Measurements from ENCODE around the gene ARGFX.
A peak's percentile ranks its signal among the peaks of the same experiment; 100 is the strongest.

Gene ARGFX

DNA sequence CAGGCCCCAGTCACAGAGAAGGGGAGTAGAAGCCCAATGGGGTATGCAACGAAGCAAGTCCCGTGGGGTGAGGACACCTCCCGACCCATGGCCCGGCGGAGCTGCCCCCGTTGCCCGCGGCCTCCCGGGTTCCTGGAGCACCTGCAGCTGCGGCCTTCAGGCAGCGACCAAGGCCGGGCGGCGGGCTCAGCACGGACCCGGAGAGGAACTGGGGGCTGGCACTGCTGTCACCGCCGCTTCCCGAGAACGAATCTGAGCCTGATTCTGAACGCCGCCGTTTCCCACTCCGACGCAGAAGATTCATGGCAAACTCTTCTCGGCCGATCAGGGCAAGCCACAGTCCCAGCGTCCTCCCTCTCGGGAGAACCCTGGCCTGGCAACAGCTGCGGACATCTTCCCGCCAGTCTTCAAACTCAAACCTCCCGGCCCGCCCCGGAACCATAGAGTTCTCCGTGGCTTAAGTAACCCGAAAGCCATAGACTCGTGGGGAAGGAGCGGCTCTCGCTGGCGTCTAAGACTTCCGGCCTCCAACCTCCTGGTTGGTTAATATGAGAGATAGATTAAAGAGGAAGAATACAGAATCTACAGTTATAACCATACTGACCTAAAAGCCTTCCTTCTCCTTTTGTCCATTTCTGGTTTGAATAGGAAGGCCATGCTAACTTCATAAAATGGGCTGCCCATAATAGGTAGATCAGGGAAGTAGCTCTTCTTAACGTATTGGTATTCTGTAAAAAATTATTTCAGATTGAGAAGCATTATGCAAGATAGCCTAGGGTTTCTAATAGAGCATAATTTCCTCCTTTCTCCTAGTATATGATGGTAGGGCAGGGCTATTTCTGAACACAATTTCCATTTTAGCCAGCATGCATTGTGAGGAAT lies 21.9 kb upstream of the ARGFX start, which contains the start of gene POLQ:
POLQ (minus strand) TSS at position 415 of the 882 bp plus-strand sequence; CDS start at position 304, 111 bp downstream.
- TF ChIP-seq, protein P1, sequence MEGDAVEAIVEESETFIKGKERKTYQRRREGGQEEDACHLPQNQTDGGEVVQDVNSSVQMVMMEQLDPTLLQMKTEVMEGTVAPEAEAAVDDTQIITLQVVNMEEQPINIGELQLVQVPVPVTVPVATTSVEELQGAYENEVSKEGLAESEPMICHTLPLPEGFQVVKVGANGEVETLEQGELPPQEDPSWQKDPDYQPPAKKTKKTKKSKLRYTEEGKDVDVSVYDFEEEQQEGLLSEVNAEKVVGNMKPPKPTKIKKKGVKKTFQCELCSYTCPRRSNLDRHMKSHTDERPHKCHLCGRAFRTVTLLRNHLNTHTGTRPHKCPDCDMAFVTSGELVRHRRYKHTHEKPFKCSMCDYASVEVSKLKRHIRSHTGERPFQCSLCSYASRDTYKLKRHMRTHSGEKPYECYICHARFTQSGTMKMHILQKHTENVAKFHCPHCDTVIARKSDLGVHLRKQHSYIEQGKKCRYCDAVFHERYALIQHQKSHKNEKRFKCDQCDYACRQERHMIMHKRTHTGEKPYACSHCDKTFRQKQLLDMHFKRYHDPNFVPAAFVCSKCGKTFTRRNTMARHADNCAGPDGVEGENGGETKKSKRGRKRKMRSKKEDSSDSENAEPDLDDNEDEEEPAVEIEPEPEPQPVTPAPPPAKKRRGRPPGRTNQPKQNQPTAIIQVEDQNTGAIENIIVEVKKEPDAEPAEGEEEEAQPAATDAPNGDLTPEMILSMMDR (IDR thresholded peaks at IDR 0.05): no peak
- 0 out of 2 replicates have a peak, but pooled peaks have one; percentile 21 for TF ChIP-seq ZFX (IDR thresholded peaks at IDR 0.05; ENCODE audit: borderline replicate concordance)
- H3K27ac ChIP-seq: peak within 1 kb of the TSS; percentile 70

- no peak for TF ChIP-seq ZFX (IDR thresholded peaks at IDR 0.05; ENCODE audit: borderline replicate concordance)
- TF ChIP-seq, protein P1 (IDR thresholded peaks at IDR 0.05): no peak
- no peak overlapping the region for H3K27ac ChIP-seq
Observed at GRCh38 chr3:121552379-121552778, 15.4 kb upstream of the ARGFX start.

GRCh38 chr3:121552797-121553196 lies 15.0 kb upstream of the ARGFX start:
- TF ChIP-seq, protein P1 (IDR thresholded peaks at IDR 0.05): no peak
- no peak for TF ChIP-seq ZFX (IDR thresholded peaks at IDR 0.05; ENCODE audit: borderline replicate concordance)

GRCh38 chr3:121557426-121557934 lies 10.3 kb upstream of the ARGFX start:
- no peak for TF ChIP-seq ZFX (IDR thresholded peaks at IDR 0.05; ENCODE audit: borderline replicate concordance)
- TF ChIP-seq, protein P1 (IDR thresholded peaks at IDR 0.05): no peak
- H3K27ac ChIP-seq: no peak overlapping the region

More at GRCh38 chr3:121552797-121553196, 15.0 kb upstream of the ARGFX start:
- no peak overlapping the region for H3K27ac ChIP-seq

DNA sequence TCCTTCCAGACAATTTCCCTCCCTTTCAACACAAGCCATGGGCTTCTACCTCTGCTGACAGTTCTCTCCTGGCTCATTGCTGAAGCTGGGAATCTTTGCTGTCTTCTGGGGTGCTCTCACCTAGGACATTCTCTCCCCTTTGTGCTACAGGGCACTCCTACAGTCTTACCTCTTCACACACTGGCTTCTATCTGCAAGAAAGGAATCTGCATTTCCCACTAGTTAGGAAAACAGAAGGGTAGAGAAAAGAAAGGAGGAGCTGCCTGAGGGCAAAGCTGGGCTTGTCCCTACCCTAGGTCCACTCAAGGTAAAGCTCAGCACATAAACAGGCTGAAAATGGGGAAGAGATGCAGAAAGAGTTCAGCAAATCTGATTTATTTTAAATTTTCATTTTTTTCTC lies 5.6 kb upstream of the ARGFX start:
- peak overlapping the region; percentile 77 for H3K27ac ChIP-seq
- no peak for TF ChIP-seq ZFX (IDR thresholded peaks at IDR 0.05; ENCODE audit: borderline replicate concordance)
- TF ChIP-seq, protein P1 (IDR thresholded peaks at IDR 0.05): no peak

DNA sequence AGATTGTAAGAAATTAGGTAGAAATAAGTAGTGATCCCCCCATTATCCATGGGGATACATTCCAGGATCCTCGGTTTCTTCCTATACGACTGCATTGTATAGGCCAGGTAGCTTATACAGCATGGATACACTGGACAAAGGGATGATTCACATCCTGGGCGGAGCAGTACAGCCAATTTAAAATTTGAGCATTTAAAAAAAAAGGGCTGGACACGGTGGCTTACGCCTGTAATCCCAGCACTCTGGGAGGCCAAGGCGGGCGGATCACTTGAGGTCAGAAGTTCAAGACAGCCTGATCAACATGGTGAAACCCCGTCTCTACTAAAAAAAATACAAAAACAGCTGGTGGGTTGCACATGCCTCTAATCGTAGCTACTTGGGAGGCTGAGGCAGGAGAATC lies 976 bp upstream of the ARGFX start:
- H3K27ac ChIP-seq: no peak overlapping the region
- no peak for TF ChIP-seq ZFX (IDR thresholded peaks at IDR 0.05; ENCODE audit: borderline replicate concordance)
- TF ChIP-seq, protein P1 (IDR thresholded peaks at IDR 0.05): no peak

DNA sequence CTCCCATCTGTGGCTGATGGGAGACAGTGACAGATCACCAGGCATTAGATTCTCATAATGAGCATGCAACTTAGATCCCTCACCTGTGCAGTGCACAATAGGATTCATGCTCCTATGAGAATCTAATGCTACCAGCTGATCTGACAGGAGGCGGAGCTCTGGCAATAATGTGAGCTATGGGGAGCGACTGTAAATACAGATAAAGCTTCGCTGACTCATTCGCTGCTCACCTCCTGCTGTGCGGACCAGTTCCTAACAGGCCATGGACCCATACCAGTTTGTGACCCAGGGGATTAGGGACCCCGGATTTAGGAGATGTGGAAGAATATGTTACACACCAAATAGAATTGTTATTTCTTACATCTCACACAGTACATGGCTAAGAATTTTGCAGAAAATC lies 6.7 kb downstream of the ARGFX start:
- H3K27ac ChIP-seq: peak overlapping the region; percentile 48
- TF ChIP-seq, protein P1 (IDR thresholded peaks at IDR 0.05): no peak
- no peak for TF ChIP-seq ZFX (IDR thresholded peaks at IDR 0.05; ENCODE audit: borderline replicate concordance)
